ENCODE results near the gene CACNA1A. TPM values are rescaled to one million over a fixed set of nuclear protein-coding genes. Genes with fewer than 3 reads are reported as not detected.

CACNA1A gene
- total RNA-seq, 1 donor from 2014 or later: 0.47 TPM

- no peak overlapping the region for H3K27ac Mint-ChIP-seq
- no peaks in the 10 kb centered on the region for H3K36me3 Mint-ChIP-seq (ENCODE audit: low read depth)
- intact Hi-C loops (cut with micrococcal nuclease): no loop called here
- H3K4me1 Mint-ChIP-seq (ENCODE audit: low read depth): no peaks in the 10 kb centered on the region
- no peak for DNase-seq (ENCODE audit: low spot score)
- H3K4me3 Mint-ChIP-seq: no peak overlapping the region
- no peaks in the 10 kb centered on the region for H3K9me3 Mint-ChIP-seq
- H3K27me3 Mint-ChIP-seq (ENCODE audit: insufficient read depth): peaks cover 20% of the 10 kb centered on the region
Measured at GRCh38 chr19:13301627-13302334, 204.5 kb downstream of the CACNA1A start.

- intact Hi-C loops (cut with micrococcal nuclease): no loop called here
- Mint-ChIP-seq H3K4me1 (ENCODE audit: low read depth) (no peaks in the 10 kb centered on the region), H3K4me3 (no peak overlapping the region), H3K9me3 (no peaks in the 10 kb centered on the region), H3K27ac (no peak overlapping the region), H3K27me3 (ENCODE audit: insufficient read depth) (peaks cover 22% of the 10 kb centered on the region), H3K36me3 (ENCODE audit: low read depth) (no peaks in the 10 kb centered on the region)
- no peak for DNase-seq (ENCODE audit: low spot score)
Measured at GRCh38 chr19:13300421-13301030, 205.8 kb downstream of the CACNA1A start.

GRCh38 chr19:13299838-13300237, 206.4 kb downstream of the CACNA1A start:
- Mint-ChIP-seq H3K36me3 (ENCODE audit: low read depth) (no peaks in the 10 kb centered on the region), H3K27me3 (ENCODE audit: insufficient read depth) (peaks cover 24% of the 10 kb centered on the region), H3K4me3 (no peak overlapping the region), H3K4me1 (ENCODE audit: low read depth) (no peaks in the 10 kb centered on the region), H3K27ac (no peak overlapping the region), H3K9me3 (no peaks in the 10 kb centered on the region)
- no peak for DNase-seq (ENCODE audit: low spot score)
- intact Hi-C loops (cut with micrococcal nuclease): no loop called here

- H3K4me3 Mint-ChIP-seq: no peak overlapping the region
- no peaks in the 10 kb centered on the region for H3K36me3 Mint-ChIP-seq (ENCODE audit: low read depth)
- no peaks in the 10 kb centered on the region for H3K9me3 Mint-ChIP-seq
- intact Hi-C loops (cut with micrococcal nuclease): no loop called here
- peaks cover 26% of the 10 kb centered on the region for H3K27me3 Mint-ChIP-seq (ENCODE audit: insufficient read depth)
- no peak for DNase-seq (ENCODE audit: low spot score)
- H3K27ac Mint-ChIP-seq: no peak overlapping the region
- no peaks in the 10 kb centered on the region for H3K4me1 Mint-ChIP-seq (ENCODE audit: low read depth)
Measured at GRCh38 chr19:13298565-13299481, 207.5 kb downstream of the CACNA1A start.

- Mint-ChIP-seq H3K27me3 (ENCODE audit: insufficient read depth) (peaks cover 23% of the 10 kb centered on the region), H3K36me3 (ENCODE audit: low read depth) (no peaks in the 10 kb centered on the region), H3K9me3 (no peaks in the 10 kb centered on the region), H3K27ac (no peak overlapping the region), H3K4me3 (no peak overlapping the region), H3K4me1 (ENCODE audit: low read depth) (no peaks in the 10 kb centered on the region)
- DNase-seq (ENCODE audit: low spot score): no peak
- intact Hi-C loops (cut with micrococcal nuclease): no loop called here
Measured at GRCh38 chr19:13297023-13297422, 209.3 kb downstream of the CACNA1A start.

GRCh38 chr19:13294812-13295567, 211.3 kb downstream of the CACNA1A start:
- H3K36me3 Mint-ChIP-seq (ENCODE audit: low read depth): no peaks in the 10 kb centered on the region
- no peak for DNase-seq (ENCODE audit: low spot score)
- intact Hi-C loops (cut with micrococcal nuclease): no loop called here
- H3K27me3 Mint-ChIP-seq (ENCODE audit: insufficient read depth): peaks cover 18% of the 10 kb centered on the region
- no peak overlapping the region for H3K27ac Mint-ChIP-seq
- H3K4me3 Mint-ChIP-seq: no peak overlapping the region
- H3K4me1 Mint-ChIP-seq (ENCODE audit: low read depth): no peaks in the 10 kb centered on the region
- no peaks in the 10 kb centered on the region for H3K9me3 Mint-ChIP-seq

- DNase-seq (ENCODE audit: low spot score): no peak
- intact Hi-C loops (cut with micrococcal nuclease): no loop called here
- Mint-ChIP-seq H3K27ac (no peak overlapping the region), H3K36me3 (ENCODE audit: low read depth) (no peaks in the 10 kb centered on the region), H3K27me3 (ENCODE audit: insufficient read depth) (peaks cover 5% of the 10 kb centered on the region), H3K9me3 (no peaks in the 10 kb centered on the region), H3K4me1 (ENCODE audit: low read depth) (no peaks in the 10 kb centered on the region), H3K4me3 (no peak overlapping the region)
Measured at GRCh38 chr19:13291913-13292312, 214.4 kb downstream of the CACNA1A start.

- intact Hi-C loops (cut with micrococcal nuclease): no loop called here
- H3K4me3 Mint-ChIP-seq: no peak overlapping the region
- no peaks in the 10 kb centered on the region for H3K36me3 Mint-ChIP-seq (ENCODE audit: low read depth)
- peaks cover 3% of the 10 kb centered on the region for H3K27me3 Mint-ChIP-seq (ENCODE audit: insufficient read depth)
- H3K27ac Mint-ChIP-seq: no peak overlapping the region
- no peaks in the 10 kb centered on the region for H3K4me1 Mint-ChIP-seq (ENCODE audit: low read depth)
- H3K9me3 Mint-ChIP-seq: no peaks in the 10 kb centered on the region
- DNase-seq (ENCODE audit: low spot score): no peak
Measured at GRCh38 chr19:13290741-13291140, 215.5 kb downstream of the CACNA1A start.

GRCh38 chr19:13289295-13289694, 217.0 kb downstream of the CACNA1A start:
- DNase-seq (ENCODE audit: low spot score): no peak
- no peaks in the 10 kb centered on the region for H3K4me1 Mint-ChIP-seq (ENCODE audit: low read depth)
- H3K4me3 Mint-ChIP-seq: no peak overlapping the region
- H3K9me3 Mint-ChIP-seq: no peaks in the 10 kb centered on the region
- intact Hi-C loops (cut with micrococcal nuclease): no loop called here
- no peak overlapping the region for H3K27ac Mint-ChIP-seq
- no peaks in the 10 kb centered on the region for H3K36me3 Mint-ChIP-seq (ENCODE audit: low read depth)
- peaks cover 7% of the 10 kb centered on the region for H3K27me3 Mint-ChIP-seq (ENCODE audit: insufficient read depth)

- H3K9me3 Mint-ChIP-seq: no peaks in the 10 kb centered on the region
- H3K4me3 Mint-ChIP-seq: no peak overlapping the region
- no peaks in the 10 kb centered on the region for H3K4me1 Mint-ChIP-seq (ENCODE audit: low read depth)
- H3K27me3 Mint-ChIP-seq (ENCODE audit: insufficient read depth): peaks cover 7% of the 10 kb centered on the region
- intact Hi-C loops (cut with micrococcal nuclease): no loop called here
- no peak for DNase-seq (ENCODE audit: low spot score)
- H3K36me3 Mint-ChIP-seq (ENCODE audit: low read depth): no peaks in the 10 kb centered on the region
- H3K27ac Mint-ChIP-seq: no peak overlapping the region
Measured at GRCh38 chr19:13286195-13286985, 219.9 kb downstream of the CACNA1A start.

GRCh38 chr19:13284929-13285928, 221.1 kb downstream of the CACNA1A start:
- Mint-ChIP-seq H3K4me3 (no peak overlapping the region), H3K9me3 (no peaks in the 10 kb centered on the region), H3K4me1 (ENCODE audit: low read depth) (no peaks in the 10 kb centered on the region), H3K36me3 (ENCODE audit: low read depth) (no peaks in the 10 kb centered on the region), H3K27ac (no peak overlapping the region), H3K27me3 (ENCODE audit: insufficient read depth) (peaks cover 8% of the 10 kb centered on the region)
- no peak for DNase-seq (ENCODE audit: low spot score)
- intact Hi-C loops (cut with micrococcal nuclease): no loop called here
